Ishikawa (cell line): ENCODE data around the gene JOSD2.

ENCODE experiments used
- EP300 ChIP-seq: IDR thresholded peaks from 2 replicates; pipeline ENCODE4 v1.6.1; 2012; ENCODE audit warnings: borderline replicate concordance
- RAD21 ChIP-seq: IDR thresholded peaks from 2 replicates; pipeline ENCODE4 v1.6.1; 2012; ENCODE audit warnings: low read depth

GRCh38 chr19:50558039-50558438 lies 47.0 kb upstream of the JOSD2 start:
- no peak for TF ChIP-seq EP300
- TF ChIP-seq RAD21 = no peak
